Tibial artery (tissue), 4 donors: Measurements from ENCODE around the gene PPARG.

Source experiments
- DNase-seq, 2 donors: peaks; one replicate each; pipeline ENCODE4 v3.0.0-alpha.2; 2019
- H3K27ac ChIP-seq, 2 donors: fragments of 200-600 bp; sonication (generic) in 1 of 2; 1 replicate in 1 of 2; 2 replicates in 1 of 2; pipeline ENCODE4 v1.5.1; 2018 to 2019; ENCODE audit warnings: mild to moderate bottlenecking in 1 of 2
- H3K27me3 ChIP-seq, 2 donors: fragments of 200-600 bp; sonication (generic) in 1 of 2; one replicate each; pipeline versions ENCODE4 v1.5.1 to v1.6.0; 2016 to 2019
- H3K36me3 ChIP-seq, 3 donors: fragments of 200-600 bp; sonication (generic) in 2 of 3; one replicate each; pipeline ENCODE4 v1.5.1; 2016 to 2019; ENCODE audit warnings: mild to moderate bottlenecking in 2 of 3
- H3K4me1 ChIP-seq, 4 donors: fragments of 200-600 bp; sonication (generic) in 2 of 4; 1 replicate in 3 of 4; 2 replicates in 1 of 4; pipeline ENCODE4 v1.5.1; 2016 to 2019
- H3K4me3 ChIP-seq, 2 donors: fragments of 200-600 bp; sonication (generic) in 1 of 2; 1 replicate in 1 of 2; 2 replicates in 1 of 2; pipeline ENCODE4 v1.5.1; 2018 to 2019; ENCODE audit warnings: mild to moderate bottlenecking in 2 of 2
- H3K9me3 ChIP-seq, 3 donors: fragments of 200-600 bp; sonication (generic) in 1 of 3; one replicate each; pipeline ENCODE4 v1.5.1; 2016 to 2019
- intact Hi-C: fragments of 100-400 bp; cut with DNase I; formaldehyde crosslinking; loops from one replicate; pipeline ENCODE4 v1.15.0; 2023; ENCODE audit warnings: low total_unique reads
- TF ChIP-seq, protein P1 (sequence below), 2 experiments: fragments of 200-600 bp in 1 of 2; fragments of 450-650 bp in 1 of 2; IDR thresholded peaks; one replicate each; pipeline ENCODE4 v1.5.1; 2017 to 2019; ENCODE audit warnings: antibody characterized with exemption in 2 of 2, mild to moderate bottlenecking in 1 of 2, moderate library complexity in 1 of 2

The PPARG gene

DNA sequence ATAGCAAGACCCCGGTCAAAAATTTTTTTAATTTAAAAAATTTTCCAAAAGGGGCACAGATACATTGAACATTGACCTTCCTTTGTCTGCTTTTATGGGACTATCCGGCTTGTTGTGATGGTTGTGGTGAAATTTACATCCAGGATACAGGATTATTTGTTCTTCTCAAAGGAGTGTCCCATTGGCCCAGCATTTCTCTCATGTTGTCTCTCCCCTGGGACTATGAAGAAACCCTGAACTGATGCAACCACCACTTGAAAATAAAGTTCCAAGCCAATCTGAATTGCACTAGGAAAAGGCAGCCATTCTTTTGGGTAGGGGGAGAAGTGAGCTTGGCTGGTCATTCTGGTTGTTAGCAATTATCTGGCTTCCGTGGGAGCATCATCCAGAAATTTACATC lies 58.4 kb downstream of the PPARG start:
- no peak overlapping the region for H3K27ac ChIP-seq
- intact Hi-C loops, result no loop called here
- no peak overlapping the region for H3K4me3 ChIP-seq
- TF ChIP-seq, protein P1, sequence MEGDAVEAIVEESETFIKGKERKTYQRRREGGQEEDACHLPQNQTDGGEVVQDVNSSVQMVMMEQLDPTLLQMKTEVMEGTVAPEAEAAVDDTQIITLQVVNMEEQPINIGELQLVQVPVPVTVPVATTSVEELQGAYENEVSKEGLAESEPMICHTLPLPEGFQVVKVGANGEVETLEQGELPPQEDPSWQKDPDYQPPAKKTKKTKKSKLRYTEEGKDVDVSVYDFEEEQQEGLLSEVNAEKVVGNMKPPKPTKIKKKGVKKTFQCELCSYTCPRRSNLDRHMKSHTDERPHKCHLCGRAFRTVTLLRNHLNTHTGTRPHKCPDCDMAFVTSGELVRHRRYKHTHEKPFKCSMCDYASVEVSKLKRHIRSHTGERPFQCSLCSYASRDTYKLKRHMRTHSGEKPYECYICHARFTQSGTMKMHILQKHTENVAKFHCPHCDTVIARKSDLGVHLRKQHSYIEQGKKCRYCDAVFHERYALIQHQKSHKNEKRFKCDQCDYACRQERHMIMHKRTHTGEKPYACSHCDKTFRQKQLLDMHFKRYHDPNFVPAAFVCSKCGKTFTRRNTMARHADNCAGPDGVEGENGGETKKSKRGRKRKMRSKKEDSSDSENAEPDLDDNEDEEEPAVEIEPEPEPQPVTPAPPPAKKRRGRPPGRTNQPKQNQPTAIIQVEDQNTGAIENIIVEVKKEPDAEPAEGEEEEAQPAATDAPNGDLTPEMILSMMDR (IDR thresholded peaks at IDR 0.05), result no peak
- DNase-seq, result no peak
- H3K27me3 ChIP-seq, result no peaks in the 10 kb centered on the region
- H3K4me1 ChIP-seq, result peaks cover 0 to 5% (median 0%) of the 10 kb centered on the region in 4 donors
- no peaks in the 10 kb centered on the region for H3K36me3 ChIP-seq
- no peaks in the 10 kb centered on the region for H3K9me3 ChIP-seq

DNA sequence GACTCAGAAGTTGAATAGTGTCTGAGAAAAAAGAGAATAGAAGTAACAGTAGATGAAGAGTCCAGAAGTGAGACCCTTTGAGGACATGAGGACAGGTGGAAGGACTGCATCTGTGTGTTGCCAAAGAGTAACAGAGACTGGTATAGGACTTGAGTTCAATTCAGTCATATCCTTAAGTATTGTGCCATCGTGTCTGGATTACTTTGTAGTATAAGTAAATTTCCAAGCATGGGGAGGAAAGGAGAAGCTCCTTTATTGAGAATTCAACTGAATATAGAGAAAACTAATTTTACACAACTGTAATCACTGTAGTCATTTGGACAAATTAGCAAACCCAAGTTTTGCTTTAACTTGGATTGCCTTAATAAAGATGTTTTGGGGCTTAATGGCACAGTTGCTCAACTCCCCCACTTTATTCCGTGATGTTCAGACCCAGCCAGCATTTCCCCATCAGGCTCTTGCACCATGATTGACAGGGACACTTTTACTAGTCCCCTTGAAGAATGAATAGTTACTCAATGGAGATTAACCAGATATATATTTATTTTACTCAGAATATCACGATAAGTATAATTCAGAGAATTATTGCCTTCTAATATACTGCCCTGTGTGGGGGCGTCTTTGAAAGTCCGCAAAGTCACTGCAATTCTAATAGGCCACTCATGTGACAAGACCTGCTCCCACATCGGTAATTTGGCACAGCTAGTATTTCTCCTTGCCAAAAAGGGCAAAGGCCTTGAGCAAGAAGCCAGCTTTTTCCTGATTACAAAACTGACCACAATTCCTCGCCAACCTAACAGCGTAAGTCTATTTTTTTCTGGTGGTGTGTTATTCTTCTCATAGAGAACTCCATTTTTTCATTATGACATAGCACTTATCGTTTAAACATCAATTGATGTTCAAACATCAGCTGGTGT lies 61.3 kb downstream of the PPARG start:
- peak in 1 of 2 donors; percentile 54 for DNase-seq
- H3K27me3 ChIP-seq, result no peaks in the 10 kb centered on the region
- H3K4me3 ChIP-seq, result no peak overlapping the region
- no peaks in the 10 kb centered on the region for H3K9me3 ChIP-seq
- intact Hi-C loops, result no loop called here
- H3K36me3 ChIP-seq, result no peaks in the 10 kb centered on the region
- H3K27ac ChIP-seq, result no peak overlapping the region
- TF ChIP-seq, protein P1 (IDR thresholded peaks at IDR 0.05), result no peak
- H3K4me1 ChIP-seq, result peaks cover 0 to 5% (median 0%) of the 10 kb centered on the region in 4 donors

DNA sequence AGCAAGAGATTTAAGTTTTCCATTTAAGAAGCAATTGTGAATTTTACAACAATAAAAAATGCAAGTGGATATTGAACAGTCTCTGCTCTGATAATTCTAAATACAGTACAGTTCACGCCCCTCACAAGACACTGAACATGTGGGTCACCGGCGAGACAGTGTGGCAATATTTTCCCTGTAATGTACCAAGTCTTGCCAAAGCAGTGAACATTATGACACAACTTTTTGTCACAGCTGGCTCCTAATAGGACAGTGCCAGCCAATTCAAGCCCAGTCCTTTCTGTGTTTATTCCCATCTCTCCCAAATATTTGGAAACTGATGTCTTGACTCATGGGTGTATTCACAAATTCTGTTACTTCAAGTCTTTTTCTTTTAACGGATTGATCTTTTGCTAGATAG lies 62.3 kb downstream of the PPARG start:
- H3K27ac ChIP-seq, result no peak overlapping the region
- intact Hi-C loops, result no loop called here

DNA sequence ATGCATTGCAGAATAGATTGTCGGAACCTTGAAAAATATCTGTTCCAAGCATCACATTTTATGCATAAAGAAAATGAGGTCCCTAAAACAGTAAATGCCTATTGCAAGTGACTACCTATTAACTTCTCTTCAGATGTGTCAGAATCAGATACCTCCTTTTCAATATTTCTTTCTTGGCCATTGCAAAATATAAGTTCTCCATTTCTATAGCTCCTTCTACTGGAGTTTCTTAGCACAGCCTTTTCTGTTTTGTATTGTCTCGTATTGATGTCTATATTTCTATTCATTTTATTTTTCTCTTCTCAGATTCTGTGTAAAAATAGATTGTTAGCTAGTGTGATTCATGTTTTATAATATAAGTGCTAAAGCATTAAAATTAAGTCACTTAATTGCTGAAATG lies 63.4 kb downstream of the PPARG start:
- H3K27ac ChIP-seq, result no peak overlapping the region
- H3K4me1 ChIP-seq, result peaks cover 0 to 5% (median 0%) of the 10 kb centered on the region in 4 donors
- H3K9me3 ChIP-seq, result no peaks in the 10 kb centered on the region
- TF ChIP-seq, protein P1 (IDR thresholded peaks at IDR 0.05), result no peak
- no peak overlapping the region for H3K4me3 ChIP-seq
- DNase-seq, result no peak
- intact Hi-C loops, result no loop called here
- H3K36me3 ChIP-seq, result no peaks in the 10 kb centered on the region
- H3K27me3 ChIP-seq, result no peaks in the 10 kb centered on the region

More for the DNA sequence above, 62.3 kb downstream of the PPARG start:
- H3K4me1 ChIP-seq, result peaks cover 0 to 5% (median 0%) of the 10 kb centered on the region in 4 donors
- TF ChIP-seq, protein P1 (IDR thresholded peaks at IDR 0.05), result no peak
- peak in 1 of 2 donors; percentile 36 for DNase-seq
- H3K27me3 ChIP-seq, result no peaks in the 10 kb centered on the region
- H3K9me3 ChIP-seq, result no peaks in the 10 kb centered on the region
- no peaks in the 10 kb centered on the region for H3K36me3 ChIP-seq
- H3K4me3 ChIP-seq, result no peak overlapping the region

DNA sequence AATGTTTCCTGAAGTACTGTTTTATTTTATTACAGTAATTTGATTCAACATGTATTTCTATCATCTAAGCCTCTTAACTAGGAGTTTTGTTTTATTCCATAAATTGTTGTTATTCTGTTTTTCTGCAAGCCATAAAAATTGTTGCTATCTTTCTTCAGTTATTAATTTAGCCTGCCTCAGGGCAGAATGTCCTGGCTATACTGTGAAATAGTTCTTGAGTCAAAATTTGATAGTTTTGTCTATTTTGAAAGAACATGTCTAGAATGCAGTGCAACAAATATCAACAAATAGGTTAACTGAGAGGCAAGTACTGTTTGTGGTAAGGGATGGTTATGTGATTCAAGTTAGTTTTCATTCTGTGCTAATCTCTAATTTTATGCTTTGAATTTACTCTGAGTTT lies 63.9 kb downstream of the PPARG start:
- DNase-seq, result no peak
- H3K4me3 ChIP-seq, result no peak overlapping the region
- H3K9me3 ChIP-seq, result no peaks in the 10 kb centered on the region
- H3K27ac ChIP-seq, result no peak overlapping the region
- intact Hi-C loops, result no loop called here
- H3K27me3 ChIP-seq, result no peaks in the 10 kb centered on the region
- peaks cover 0 to 5% (median 0%) of the 10 kb centered on the region in 4 donors for H3K4me1 ChIP-seq
- TF ChIP-seq, protein P1 (IDR thresholded peaks at IDR 0.05), result no peak
- H3K36me3 ChIP-seq, result no peaks in the 10 kb centered on the region
